GM18507 (cell line): ENCODE results near the gene ZNF521.
A peak's percentile ranks its signal among the peaks of the same experiment; 100 is the strongest.

Source experiments
- DNase-seq: peaks from one replicate; pipeline ENCODE4 v3.0.0; 2011; ENCODE audit warnings: low read depth; ENCODE audit not compliant: insufficient read length; ENCODE audit errors: extremely low spot score
- FAIRE-seq: peaks from 2 replicates; lab custom pipeline; 2011; peaks lifted over from hg19 to GRCh38; lab: Jason Lieb, UNC

ZNF521 gene

GRCh38 chr18:25181581-25181980 lies 170.4 kb downstream of the ZNF521 start:
- FAIRE-seq: no peak

DNA sequence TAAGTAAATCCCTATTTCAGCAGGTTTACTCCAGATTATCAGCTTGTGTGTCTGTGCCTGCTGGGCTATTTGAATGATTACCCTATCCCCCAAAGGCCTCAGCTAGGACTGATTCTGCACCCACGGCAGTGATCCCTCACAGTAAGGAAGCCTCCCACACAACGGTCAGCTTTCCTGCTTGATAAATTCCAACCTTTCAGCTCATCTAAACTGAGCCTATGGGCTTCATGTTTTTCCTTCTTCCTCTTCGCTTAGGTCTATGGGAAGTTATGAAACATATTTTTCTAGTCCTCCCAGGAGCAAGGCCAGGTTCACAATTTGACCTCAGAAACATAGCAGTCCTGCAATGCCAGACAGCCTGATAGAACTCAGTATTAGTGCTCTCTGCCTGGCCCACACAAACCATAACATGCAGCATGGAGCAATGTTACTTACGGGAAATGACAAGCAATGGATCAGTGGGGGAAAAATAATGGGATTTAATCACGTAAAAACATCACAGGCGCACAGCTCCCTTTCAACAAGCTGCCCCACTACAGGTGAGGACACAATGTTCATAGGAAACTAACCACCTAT lies 170.9 kb downstream of the ZNF521 start:
- FAIRE-seq: no peak
- no peak for DNase-seq

More at GRCh38 chr18:25181581-25181980, 170.4 kb downstream of the ZNF521 start:
- no peak for DNase-seq

GRCh38 chr18:25177631-25178030 lies 174.3 kb downstream of the ZNF521 start:
- no peak for DNase-seq
- FAIRE-seq: no peak

- FAIRE-seq (no peak), DNase-seq (no peak)
These were observed 175.4 kb downstream of the ZNF521 start for GRCh38 chr18:25176518-25177042.

DNA sequence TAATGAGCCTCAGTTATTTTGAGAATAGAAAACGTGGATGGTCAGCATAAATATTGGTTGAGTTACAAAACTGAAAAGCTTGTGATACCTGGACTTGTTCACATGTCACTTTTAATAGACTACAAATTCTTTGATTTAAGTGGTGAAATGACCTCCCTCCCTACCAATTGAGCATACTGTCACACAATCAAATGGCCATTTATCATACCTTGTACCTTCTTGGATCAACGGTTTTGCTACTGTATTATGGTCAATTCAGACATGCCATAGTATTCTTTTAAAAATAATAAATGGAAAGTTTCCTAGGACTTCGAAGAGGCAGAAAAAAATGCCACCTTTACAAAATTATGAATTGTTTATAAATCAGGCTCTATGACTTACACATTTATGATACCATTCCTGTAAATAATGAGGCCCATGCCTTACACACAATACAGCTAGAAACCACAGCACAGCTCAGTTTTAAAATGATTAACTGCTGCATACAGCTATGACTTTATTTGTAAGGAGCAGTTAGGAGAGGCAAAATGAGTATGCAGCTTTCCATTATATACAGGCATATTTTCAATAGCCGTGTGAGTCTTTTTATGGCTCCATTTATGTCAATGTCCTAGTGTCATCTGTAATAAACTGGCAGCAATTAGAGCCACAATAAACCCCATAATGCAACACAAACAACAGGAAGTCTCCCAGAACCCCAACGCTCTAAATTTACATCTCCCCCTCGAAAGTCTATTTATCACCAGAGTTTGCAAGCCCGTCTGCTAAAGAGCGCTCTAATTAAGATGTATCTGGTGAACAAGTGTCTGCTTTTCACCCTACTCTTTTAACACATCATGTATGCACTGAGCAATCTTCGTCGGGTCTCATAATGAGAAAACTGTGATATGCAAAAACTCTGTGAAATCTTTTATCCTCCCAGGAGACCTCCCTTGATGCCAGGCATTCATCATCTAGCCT lies 176.1 kb downstream of the ZNF521 start:
- FAIRE-seq (no peak), DNase-seq (no peak)

DNA sequence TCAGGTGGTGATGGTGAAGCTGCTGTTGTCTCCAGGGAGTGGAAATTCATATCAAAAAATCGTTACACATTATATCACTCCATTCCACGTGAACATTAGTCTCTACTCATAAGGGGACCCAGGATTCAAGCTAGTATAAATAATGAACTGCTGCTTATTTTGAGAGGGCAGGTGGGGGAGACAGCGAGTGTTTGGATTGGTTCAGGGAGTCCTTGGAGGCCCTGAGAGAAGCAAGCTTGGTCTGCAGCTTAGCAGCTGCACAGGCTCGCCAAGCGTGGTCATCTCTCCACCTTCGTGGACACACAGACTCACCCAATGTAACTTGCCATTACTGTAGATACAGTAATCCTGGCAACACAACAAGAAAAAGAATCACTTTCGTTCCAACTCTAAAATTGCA lies 177.6 kb downstream of the ZNF521 start:
- FAIRE-seq (no peak), DNase-seq (no peak)

GRCh38 chr18:25171334-25171733 lies 180.6 kb downstream of the ZNF521 start:
- no peak for DNase-seq
- FAIRE-seq: no peak

GRCh38 chr18:25170402-25170801 lies 181.6 kb downstream of the ZNF521 start:
- DNase-seq (no peak), FAIRE-seq (no peak)

GRCh38 chr18:25169701-25170100 lies 182.3 kb downstream of the ZNF521 start:
- no peak for FAIRE-seq
- DNase-seq: no peak

DNA sequence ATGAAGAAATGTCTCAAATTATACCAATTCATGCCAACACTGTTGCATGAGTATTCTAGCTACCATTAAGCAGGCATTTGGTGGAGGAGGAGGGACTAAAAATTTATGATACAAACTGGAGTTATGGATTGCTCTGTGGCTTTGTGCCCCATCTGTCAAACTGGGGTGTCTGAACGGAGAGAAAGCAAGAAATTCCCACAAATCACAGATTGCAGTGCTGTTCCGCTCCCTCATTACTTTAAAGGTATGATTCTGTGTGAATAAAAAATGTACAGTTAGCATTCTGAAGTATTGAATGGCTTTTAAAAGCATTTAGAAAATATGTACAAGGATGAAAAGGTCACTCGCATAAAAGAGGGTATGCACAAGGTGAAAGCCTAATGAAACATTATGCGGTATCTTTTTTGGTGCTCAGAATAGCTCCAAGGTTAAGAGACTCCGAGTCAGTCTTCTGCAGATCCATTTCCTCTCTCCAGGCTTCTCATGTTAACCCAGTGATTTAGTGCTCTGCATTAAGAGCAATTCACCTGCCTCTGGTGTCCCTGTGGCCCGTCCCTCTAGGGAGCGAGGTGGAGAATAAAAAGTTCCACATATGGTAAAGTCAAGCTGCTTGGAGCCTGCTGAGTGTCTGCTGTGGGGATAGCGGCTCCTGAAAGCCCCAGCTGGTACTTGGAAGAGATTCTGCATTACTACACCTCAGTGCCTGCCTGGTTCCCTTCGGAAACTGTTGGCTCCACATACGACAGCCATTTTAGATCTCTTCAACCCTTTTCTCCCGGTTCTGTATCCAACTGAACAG lies 184.2 kb downstream of the ZNF521 start:
- no peak for FAIRE-seq

DNA sequence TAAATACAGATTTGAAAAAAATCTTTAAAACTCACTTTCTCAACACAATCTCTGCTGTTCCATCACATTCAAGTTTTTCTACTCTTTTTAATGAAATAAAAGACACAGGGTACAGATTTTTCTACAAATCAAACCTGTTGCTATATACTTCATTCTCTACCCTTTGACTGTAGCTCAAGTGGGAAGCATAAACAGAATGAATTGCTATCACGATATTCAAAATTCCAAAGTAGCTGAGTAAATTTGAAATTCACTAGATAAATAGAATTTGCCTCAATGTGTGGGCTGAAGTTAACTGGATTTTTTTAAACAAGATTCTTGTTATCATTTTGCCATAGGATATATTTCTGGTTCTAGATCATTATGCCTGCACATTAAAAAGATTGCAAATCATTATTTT lies 185.9 kb downstream of the ZNF521 start:
- FAIRE-seq (no peak), DNase-seq (no peak)

More for the DNA sequence above, 184.2 kb downstream of the ZNF521 start:
- no peak for DNase-seq

DNA sequence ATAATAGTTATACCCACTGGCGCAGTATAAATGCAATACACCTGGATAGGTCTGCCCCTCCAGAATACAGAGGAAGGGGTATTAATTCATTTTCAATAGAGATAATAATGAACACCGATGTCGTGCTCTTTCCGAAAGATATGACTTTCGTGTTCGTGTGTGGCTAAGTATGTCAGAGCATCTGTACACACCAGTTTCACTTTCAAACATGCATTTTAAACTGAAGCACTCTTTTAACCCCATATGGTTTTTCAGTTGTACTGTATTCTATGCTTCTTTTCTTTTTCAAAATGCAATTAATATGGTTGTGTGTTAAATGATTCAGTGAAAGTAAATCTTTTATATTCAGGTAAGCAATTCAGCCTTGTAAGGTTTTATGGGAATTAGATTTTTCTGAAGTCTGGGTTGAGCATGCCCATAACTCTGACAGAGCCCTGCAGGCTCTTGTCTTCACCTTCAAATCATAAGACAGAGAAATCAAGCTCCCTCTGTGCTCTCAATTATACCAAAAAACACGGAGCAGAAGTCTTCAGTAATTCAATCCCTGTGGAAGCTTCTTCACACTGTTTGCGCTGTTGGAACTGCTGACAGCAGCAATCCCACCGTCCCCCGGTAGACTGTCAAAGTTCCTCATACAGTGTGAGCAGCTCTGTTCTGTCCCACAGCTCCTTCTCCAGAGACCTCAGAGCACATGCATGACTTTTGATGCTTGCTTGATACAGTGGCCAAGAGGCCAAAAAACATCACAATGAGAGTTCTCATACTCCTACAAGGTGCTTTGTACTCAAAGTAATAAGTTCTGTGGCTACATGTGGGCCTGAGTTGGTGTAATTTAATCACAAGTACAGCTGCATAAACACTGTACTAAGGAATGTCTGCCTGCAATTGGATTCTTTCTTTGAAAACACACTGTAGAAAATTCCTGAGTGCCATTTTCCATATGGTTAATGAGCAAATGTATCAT lies 186.8 kb downstream of the ZNF521 start:
- no peak for DNase-seq

DNA sequence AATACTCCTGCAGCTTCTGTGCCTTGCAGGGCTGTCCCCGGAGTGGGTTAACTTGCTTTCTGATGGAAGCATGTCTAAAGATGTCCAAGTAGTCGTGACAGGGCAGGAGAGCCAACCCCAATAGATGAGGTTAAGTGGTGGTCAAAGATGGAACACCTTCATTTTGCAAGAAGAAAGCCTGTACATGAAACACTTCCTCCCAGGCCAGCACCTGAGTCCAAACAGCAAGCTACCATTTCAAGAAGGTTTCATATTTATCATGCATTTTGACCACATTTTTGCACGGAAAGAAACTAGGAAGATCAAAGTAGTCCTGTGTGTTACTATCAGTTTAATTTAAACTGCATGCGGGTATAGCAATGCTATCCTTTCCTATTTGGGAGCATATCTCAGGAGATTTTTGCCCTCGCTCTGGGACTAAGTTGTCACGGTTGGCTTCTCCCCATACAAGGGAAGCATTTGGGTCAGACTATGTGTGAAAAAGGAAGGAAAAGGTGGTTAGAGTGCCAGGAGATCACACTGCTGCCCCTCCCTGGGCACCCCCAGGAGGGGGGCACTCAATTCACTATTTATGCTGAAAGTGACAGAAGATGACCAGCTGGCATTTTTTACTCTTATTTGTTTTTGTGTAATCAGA lies 187.6 kb downstream of the ZNF521 start:
- DNase-seq: no peak
- FAIRE-seq: peak; percentile 81

More for the DNA sequence above, 186.8 kb downstream of the ZNF521 start:
- FAIRE-seq: peak; percentile 80

- no peak for FAIRE-seq
- DNase-seq: no peak
These were observed 198.5 kb downstream of the ZNF521 start for GRCh38 chr18:25153426-25153825.

DNA sequence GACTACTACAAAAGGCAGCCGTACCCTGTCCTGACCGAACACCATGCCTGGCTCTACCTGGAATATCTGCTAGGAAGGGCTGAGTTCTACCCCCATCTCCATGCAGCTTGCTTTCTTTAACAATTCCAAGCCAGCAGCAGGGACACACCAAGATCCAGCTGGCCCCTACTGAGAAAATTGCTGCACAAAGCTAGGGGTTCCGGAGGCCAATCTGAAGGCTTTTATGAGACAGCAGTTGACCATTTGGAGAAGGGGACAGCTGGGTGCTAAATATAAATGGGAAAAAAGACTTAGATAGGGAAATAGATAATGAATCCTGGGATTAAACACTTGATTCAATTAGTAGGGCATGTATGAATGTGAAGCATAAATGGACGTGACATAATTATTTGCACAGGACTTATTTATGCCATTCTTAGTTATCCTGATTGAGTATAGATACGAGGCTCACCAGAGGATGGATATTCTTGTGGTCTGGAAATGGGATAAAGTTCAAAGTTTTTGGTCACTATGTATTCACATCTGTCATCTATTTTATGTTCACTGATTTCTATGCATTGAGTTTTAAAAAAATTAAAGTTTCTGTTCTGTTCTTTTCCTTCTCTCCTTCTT lies 204.0 kb downstream of the ZNF521 start:
- DNase-seq (no peak), FAIRE-seq (no peak)

- FAIRE-seq (no peak), DNase-seq (no peak)
These were observed 205.5 kb downstream of the ZNF521 start for GRCh38 chr18:25146512-25146910.

DNA sequence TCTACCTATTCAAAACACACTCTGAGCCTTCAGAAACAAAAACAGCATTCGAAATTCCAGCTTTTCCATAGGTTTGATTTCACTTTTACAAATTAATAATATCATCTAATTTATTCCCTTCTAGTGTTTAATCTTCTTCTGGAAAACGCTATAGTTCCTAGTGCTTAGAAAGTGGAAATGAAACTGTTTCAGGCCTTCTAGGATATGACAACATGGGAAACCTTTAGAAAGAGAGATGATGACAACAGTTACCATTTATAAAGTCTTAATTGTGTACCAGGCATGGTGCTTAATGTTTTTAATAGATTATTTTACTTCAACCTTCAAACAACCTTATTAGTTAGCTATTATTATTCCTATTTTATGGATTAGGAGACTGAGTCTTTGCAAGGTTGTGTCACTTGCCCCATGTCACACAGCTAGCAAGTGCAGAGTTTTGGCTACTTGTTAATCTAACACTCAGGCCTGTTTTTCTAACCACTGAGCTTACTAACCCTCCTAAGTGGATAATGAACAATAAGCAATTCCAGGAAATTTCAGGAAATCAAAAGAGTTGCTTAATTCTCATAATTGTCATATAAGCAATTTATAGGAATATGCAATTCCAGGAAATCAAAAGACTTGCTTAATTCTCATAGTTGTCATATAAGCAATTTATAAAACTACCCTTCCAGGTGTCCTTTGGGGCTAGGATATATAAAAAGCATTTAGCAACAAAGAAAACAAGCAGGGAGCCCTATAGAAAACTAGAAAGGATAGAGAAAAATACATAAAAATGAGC lies 206.0 kb downstream of the ZNF521 start:
- FAIRE-seq (no peak), DNase-seq (no peak)
